Adipose tissue (tissue), 3 donors: Measurements from ENCODE around the gene CXorf58. TPM values are rescaled to one million over a fixed set of nuclear protein-coding genes. Genes with fewer than 3 reads are reported as not detected.

Experiments used
- polyA plus RNA-seq, 3 donors: library from polyadenylated mRNA; stranded (reverse); fragments of 200-250 nt; gene quantifications; one replicate each; pipeline ENCODE4 v1.2.3, GENCODE V29; 2013
- donor health status: healthy with polysubstance abuse.
- donor health status: Bipolar disorder and iron deficiency.
- donor health status: healthy.

Gene CXorf58
- polyA plus RNA-seq, 3 donors = 0.15 to 0.16 TPM; not detected in 1

Other genes starting within 250 kb of the CXorf58 start
- 100 to 1,000 TPM in 2 of 3 donors, 10 to 100 TPM in 1; 72.1 to 324 (median 120) TPM for gene PRDX4, start 240.5 kb upstream of the CXorf58 start, polyA plus RNA-seq
- 10 to 100 TPM; 11.8 to 37.2 (median 34.7) TPM for gene ACOT9, start 164.7 kb upstream of the CXorf58 start, polyA plus RNA-seq
- gene SAT1, start 124.8 kb upstream of the CXorf58 start, polyA plus RNA-seq = 1,000 to 10,000 TPM in 1 of 3 donors, 100 to 1,000 TPM in 2; 204 to 1,438 (median 895) TPM
- 10 to 100 TPM in 2 of 3 donors, 1 to 10 TPM in 1; 8.7 to 15.8 (median 11.7) TPM for gene APOO, start 68 bp upstream of the CXorf58 start, polyA plus RNA-seq
- gene KLHL15, start 119.2 kb downstream of the CXorf58 start, polyA plus RNA-seq = 10 to 100 TPM in 1 of 3 donors, 1 to 10 TPM in 2; 2.2 to 14.3 (median 4.5) TPM
- gene EIF2S3, start 146.9 kb downstream of the CXorf58 start, polyA plus RNA-seq = 10 to 100 TPM; 64.1 to 84.6 (median 83.4) TPM
- 10 to 100 TPM in 2 of 3 donors, 1 to 10 TPM in 1; 3.5 to 14.0 (median 10.8) TPM for gene ZFX, start 241.7 kb downstream of the CXorf58 start, polyA plus RNA-seq